Skeletal muscle tissue (tissue), 4 donors: Measurements from ENCODE around the gene SIGLEC15. TPM values are rescaled to one million over a fixed set of nuclear protein-coding genes. Genes with fewer than 3 reads are reported as not detected.
"Not testable (repeated sequence)": the region's sequence is repeated elsewhere in the genome, so short reads cannot be mapped to it uniquely, and the experiment has no call there.

Experiments
- H3K27ac ChIP-seq: one replicate; pipeline ENCODE4 v1.7.0; 2013; ENCODE audit warnings: mild to moderate bottlenecking, low read depth, low read length, inconsistent platforms
- H3K27me3 ChIP-seq, 3 donors: one replicate each; pipeline ENCODE4 v1.7.0; 2013; ENCODE audit warnings: low read length in 3 of 3; ENCODE audit not compliant: control insufficient read depth in 3 of 3, insufficient read depth in 3 of 3
- H3K36me3 ChIP-seq, 3 donors: one replicate each; pipeline ENCODE4 v1.7.0; 2013; ENCODE audit warnings: low read length in 3 of 3; ENCODE audit not compliant: control insufficient read depth in 3 of 3, insufficient read depth in 3 of 3
- H3K4me1 ChIP-seq, 3 donors: one replicate each; pipeline ENCODE4 v1.7.0; 2013; ENCODE audit warnings: low read length in 3 of 3, mild to moderate bottlenecking in 3 of 3; ENCODE audit not compliant: control insufficient read depth in 3 of 3, insufficient read depth in 3 of 3
- H3K4me3 ChIP-seq, 3 donors: one replicate each; pipeline ENCODE4 v1.7.0; 2013; ENCODE audit warnings: low read length in 3 of 3
- H3K9ac ChIP-seq, 3 donors: one replicate each; pipeline ENCODE4 v1.7.0; 2013; ENCODE audit warnings: low read length in 3 of 3, mild to moderate bottlenecking in 3 of 3, moderate library complexity in 2 of 3, low read depth in 1 of 3
- H3K9me3 ChIP-seq, 3 donors: one replicate each; pipeline ENCODE4 v1.7.0; 2013; ENCODE audit warnings: low read length in 3 of 3; ENCODE audit not compliant: control insufficient read depth in 3 of 3
- total RNA-seq: library from RNA; depleted of rRNA; stranded (reverse); fragments of >200 nt; gene quantifications from one replicate; pipeline ENCODE4 v1.2.3, GENCODE V29; 2014
- donor health status: Osteomylitis.

SIGLEC15 gene
- total RNA-seq, 1 donor from 2014 or later: not detected

DNA sequence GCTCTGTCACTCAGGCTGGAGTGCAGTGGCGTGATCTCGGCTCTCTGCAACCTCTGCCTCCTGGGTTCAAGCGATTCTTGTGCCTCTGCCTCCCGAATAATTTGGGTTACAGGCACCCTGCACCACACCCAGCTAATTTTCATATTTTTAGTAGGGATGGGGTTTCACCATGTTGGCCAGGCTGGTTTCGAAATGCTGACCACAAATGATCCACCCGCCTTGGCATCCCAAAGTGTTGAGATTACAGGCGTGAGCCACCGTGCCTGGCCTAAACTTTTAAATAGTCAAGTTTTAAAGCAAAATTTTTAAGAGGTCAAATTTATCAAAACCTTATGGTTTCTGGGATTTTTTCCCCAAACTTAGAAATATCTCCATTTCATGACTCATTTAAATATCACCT is 6.7 kb upstream of the SIGLEC15 start:
- not testable (repeated sequence) for H3K27ac ChIP-seq, H3K9ac ChIP-seq, H3K9me3 ChIP-seq, H3K36me3 ChIP-seq, H3K27me3 ChIP-seq, H3K4me1 ChIP-seq, H3K4me3 ChIP-seq

DNA sequence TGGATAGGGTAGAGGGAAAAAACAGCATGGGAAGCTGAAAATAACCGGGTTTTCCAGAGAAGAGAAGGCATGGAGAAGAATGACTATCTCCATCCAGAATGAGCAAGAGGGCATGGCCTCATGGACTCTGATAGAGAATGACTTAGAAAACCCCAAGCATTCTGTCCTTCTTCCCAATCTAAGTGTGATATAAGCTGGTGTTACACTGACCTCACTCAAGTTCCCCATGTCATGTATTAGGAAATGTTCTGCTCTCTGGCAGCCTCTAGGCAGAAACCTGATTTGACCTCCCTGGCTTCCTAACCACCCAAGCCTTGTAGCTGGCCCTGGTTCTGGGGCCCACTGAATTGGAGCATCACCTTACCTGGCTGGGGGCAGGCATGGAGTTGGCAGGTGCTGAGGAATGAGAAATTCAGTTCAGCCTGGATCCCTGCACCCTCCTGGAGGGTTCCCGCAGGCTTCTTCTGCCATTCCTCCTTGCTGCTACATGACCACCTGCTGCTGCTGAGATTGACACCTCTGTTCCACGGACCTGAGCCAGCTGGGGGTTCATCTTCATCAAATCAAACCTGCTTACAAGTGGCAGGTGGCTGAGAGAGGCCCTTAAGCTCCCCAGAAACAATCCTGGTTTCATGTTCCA is 5.2 kb upstream of the SIGLEC15 start:
- Histone ChIP-seq H3K4me1 (no peaks in the 10 kb centered on the region), H3K9ac (no peak overlapping the region), H3K27ac (no peak overlapping the region), H3K27me3 (no peaks in the 10 kb centered on the region), H3K9me3 (no peaks in the 10 kb centered on the region), H3K4me3 (no peak overlapping the region), H3K36me3 (no peaks in the 10 kb centered on the region)

DNA sequence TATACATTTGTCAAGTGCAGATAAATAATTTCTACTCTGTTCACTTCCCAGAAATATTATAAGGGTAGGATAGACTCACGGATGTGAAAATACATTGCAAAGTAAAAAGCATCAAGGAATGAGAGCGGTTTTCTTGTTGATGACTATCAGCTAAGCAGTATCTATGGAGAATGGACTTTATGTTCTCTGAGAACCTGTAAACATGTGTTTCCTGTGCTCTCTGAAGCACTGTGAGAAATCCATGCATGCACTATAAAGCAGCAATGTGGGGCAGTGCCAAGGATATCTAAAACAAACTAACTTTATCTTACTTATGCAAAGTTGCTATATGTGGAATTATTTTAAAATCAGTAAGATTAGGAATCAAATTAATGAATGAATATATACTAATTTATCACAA is 4.4 kb upstream of the SIGLEC15 start:
- no peaks in the 10 kb centered on the region for H3K27me3 ChIP-seq
- H3K9ac ChIP-seq: no peak overlapping the region
- H3K27ac ChIP-seq: no peak overlapping the region
- H3K9me3 ChIP-seq: no peaks in the 10 kb centered on the region
- H3K4me3 ChIP-seq: no peak overlapping the region
- no peaks in the 10 kb centered on the region for H3K4me1 ChIP-seq
- no peaks in the 10 kb centered on the region for H3K36me3 ChIP-seq

DNA sequence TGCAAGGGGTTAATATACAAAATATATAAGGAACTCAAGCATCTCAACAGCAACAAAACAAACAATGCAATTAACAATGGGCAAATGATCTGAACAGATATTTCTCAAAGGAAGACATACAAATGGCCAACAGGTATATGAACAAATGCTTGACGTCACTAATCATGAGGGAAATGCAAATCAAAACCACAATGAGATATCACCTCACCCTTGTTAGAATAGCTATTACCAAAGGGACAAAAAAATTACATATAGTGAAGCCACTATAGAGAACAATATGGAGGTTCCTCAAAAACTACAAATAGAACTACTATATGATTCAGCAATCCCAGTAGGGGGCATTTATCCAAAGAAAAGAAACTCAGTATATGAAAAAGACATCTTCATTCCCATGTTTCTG is 3.8 kb upstream of the SIGLEC15 start:
- H3K4me1 ChIP-seq: no peaks in the 10 kb centered on the region
- no peak overlapping the region for H3K4me3 ChIP-seq
- H3K9ac ChIP-seq: no peak overlapping the region
- H3K27ac ChIP-seq: no peak overlapping the region
- no peaks in the 10 kb centered on the region for H3K36me3 ChIP-seq
- no peaks in the 10 kb centered on the region for H3K9me3 ChIP-seq
- peaks cover 0 to 3% (median 0%) of the 10 kb centered on the region in 3 donors for H3K27me3 ChIP-seq

DNA sequence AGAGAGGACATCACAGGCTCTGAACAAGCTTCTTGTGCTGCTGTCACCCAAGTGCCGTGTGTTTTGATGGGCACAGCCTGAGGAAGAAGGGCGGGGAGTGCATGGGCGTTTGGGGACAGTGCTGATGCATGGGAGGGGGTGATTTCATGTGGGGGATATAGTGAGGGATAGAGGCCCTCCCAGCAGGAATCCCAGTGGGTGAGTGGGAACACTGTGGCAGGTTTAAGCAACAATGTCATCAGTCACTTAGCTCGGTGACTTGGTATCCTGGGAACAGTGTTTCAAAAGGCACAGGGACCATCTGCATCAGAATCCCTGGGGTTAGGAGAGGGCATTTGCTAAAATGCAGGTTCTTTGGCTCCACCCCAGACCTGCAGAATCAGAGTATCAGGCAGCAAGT is 609 bp downstream of the SIGLEC15 start:
- no peak overlapping the region for H3K9ac ChIP-seq
- no peaks in the 10 kb centered on the region for H3K36me3 ChIP-seq
- no peak overlapping the region for H3K27ac ChIP-seq
- no peaks in the 10 kb centered on the region for H3K9me3 ChIP-seq
- H3K27me3 ChIP-seq: peaks cover 0 to 3% (median 2%) of the 10 kb centered on the region in 3 donors
- H3K4me1 ChIP-seq: peaks cover 7 to 11% (median 9%) of the 10 kb centered on the region in 3 donors
- H3K4me3 ChIP-seq: no peak overlapping the region

DNA sequence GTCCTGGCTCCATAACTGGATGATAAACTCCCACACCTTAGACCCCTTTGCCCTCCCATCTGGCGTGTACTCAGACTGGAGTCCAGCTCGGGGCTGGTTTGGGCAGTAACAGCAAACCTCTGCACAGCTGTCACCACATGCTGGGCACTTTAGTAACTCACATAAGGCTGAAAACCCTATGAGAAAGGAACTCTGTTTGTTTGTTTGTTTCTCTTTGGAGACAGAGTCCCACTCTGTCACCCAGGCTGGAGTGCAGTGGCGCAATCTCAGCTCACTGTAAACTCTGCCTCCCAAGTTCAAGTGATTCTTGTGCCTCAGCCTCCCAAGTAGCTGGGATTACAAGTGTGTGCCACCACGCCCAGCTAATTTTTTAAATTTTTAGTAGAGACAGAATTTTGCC is 1.2 kb downstream of the SIGLEC15 start:
- not testable (repeated sequence) for H3K4me3 ChIP-seq, H3K27ac ChIP-seq, H3K36me3 ChIP-seq, H3K9ac ChIP-seq, H3K27me3 ChIP-seq, H3K9me3 ChIP-seq
- H3K4me1 ChIP-seq: peaks cover 7 to 11% (median 9%) of the 10 kb centered on the region in 3 donors

DNA sequence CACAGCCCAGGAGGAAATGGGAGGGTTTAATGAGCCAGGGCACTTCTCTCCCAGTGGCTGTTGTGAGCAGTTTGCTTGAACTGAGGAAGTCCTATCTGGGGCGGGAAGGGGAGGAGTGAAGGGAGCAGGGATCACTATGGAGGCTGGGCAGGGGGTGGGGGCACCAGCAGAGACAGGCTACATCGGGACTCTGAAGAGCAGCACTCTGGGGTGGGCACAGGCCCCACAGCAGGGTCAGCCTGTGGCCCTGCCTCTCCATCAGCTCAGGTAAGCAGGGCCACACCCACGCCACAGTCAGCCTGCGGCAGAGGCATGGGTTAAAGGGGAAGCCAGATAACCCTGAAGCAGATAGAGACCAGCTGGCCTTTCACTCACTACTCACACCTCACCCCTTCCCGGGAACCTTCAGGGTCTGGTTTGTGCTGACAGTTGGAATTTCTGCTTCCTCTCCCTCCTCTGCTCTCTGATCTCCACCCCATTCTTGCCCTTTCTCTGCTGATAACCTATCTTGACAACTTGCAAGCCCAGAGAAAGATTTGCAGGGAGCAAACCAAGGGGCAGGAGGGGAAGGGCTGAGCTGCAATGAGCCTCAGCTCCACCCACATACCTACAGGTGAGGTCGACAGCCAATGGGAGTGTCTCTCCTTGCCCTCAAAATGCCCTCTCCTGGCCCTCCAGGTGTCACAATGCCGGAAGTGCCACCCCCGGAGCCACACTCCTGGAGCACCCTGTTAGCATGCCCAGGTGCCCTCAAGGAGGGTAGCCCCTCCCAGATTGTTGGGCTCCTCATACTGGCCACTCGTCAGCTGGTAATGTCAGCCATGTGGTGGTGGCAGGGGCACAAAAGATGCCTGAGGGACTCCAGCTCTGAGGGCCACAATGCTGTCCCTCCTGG is 3.7 kb downstream of the SIGLEC15 start:
- Histone ChIP-seq H3K4me3 (no peak overlapping the region), H3K27ac (no peak overlapping the region), H3K9ac (no peak overlapping the region), H3K27me3 (peaks cover 7 to 11% (median 10%) of the 10 kb centered on the region in 3 donors), H3K9me3 (no peaks in the 10 kb centered on the region), H3K4me1 (peaks cover 7 to 11% (median 9%) of the 10 kb centered on the region in 3 donors), H3K36me3 (no peaks in the 10 kb centered on the region)

DNA sequence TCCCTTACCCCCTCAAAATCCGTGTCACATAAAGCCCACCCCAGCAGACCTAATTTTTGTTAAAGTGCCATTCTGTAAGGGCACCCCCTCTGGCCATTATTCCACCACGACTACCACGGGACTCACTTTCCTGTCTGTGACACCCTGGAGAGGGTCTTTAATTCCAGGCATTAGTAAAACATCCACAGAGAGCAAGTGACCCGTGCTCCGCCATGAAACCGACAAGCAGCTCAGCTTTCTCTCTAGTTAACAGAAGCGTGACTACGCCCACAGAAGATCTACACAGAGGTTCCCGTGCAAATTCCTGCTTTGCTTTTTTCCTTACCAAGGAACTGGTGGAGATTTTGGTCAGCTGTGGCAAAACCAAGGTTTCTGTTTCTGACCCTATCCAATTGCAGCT is 4.4 kb downstream of the SIGLEC15 start:
- peaks cover 7 to 17% (median 13%) of the 10 kb centered on the region in 3 donors for H3K27me3 ChIP-seq
- peaks cover 7 to 11% (median 9%) of the 10 kb centered on the region in 3 donors for H3K4me1 ChIP-seq
- H3K9me3 ChIP-seq: no peaks in the 10 kb centered on the region
- H3K36me3 ChIP-seq: no peaks in the 10 kb centered on the region
- no peak overlapping the region for H3K9ac ChIP-seq
- H3K4me3 ChIP-seq: no peak overlapping the region
- H3K27ac ChIP-seq: no peak overlapping the region

DNA sequence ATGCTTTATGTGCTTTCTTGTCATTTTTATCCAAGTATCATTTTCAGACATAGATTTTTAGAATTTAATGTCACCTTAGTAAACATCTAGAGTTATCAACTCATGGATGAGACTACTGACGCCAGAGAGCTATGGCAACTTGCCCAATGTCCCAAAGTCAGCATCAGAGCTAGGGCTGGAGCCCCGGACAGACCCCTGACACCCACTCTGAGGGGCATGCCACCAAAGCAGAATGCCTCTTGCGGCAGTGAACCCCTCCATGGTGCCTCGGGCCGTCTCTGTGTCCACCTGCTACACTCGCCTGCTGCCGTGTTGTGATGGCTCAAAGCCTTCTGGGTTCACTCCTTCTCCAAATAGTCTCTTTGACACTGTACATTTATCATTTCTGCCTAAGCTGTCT is 5.4 kb downstream of the SIGLEC15 start:
- no peaks in the 10 kb centered on the region for H3K36me3 ChIP-seq
- peaks cover 14 to 24% (median 19%) of the 10 kb centered on the region in 3 donors for H3K27me3 ChIP-seq
- H3K4me3 ChIP-seq: no peak overlapping the region
- peaks cover 7 to 11% (median 9%) of the 10 kb centered on the region in 3 donors for H3K4me1 ChIP-seq
- H3K27ac ChIP-seq: no peak overlapping the region
- no peaks in the 10 kb centered on the region for H3K9me3 ChIP-seq
- H3K9ac ChIP-seq: no peak overlapping the region

DNA sequence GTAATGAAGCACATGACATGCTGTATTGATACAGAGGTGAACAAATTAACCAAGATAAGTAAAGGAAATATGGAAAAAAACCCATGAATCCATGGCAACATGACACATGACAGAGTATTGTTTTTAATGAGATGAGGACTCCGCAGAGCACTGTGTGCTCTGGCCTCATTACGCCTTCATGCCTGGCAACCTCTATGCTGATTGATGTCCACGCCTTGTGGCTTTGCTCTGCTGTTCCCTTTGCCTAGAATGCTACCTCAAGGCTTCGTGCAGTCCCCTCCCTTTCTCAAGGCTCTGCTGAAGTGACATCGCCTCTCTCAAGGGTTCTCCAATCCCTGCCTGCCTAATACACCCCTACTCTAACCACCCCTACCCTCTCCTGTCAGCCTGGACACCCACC is 8.4 kb downstream of the SIGLEC15 start:
- Histone ChIP-seq H3K27ac (no peak overlapping the region), H3K9ac (no peak overlapping the region), H3K36me3 (no peaks in the 10 kb centered on the region), H3K4me1 (peaks cover 9 to 18% (median 12%) of the 10 kb centered on the region in 3 donors), H3K27me3 (peaks cover 41 to 49% (median 47%) of the 10 kb centered on the region in 3 donors), H3K4me3 (no peak overlapping the region), H3K9me3 (no peaks in the 10 kb centered on the region)
